Measurements from ENCODE around the gene TMIE.

DNA sequence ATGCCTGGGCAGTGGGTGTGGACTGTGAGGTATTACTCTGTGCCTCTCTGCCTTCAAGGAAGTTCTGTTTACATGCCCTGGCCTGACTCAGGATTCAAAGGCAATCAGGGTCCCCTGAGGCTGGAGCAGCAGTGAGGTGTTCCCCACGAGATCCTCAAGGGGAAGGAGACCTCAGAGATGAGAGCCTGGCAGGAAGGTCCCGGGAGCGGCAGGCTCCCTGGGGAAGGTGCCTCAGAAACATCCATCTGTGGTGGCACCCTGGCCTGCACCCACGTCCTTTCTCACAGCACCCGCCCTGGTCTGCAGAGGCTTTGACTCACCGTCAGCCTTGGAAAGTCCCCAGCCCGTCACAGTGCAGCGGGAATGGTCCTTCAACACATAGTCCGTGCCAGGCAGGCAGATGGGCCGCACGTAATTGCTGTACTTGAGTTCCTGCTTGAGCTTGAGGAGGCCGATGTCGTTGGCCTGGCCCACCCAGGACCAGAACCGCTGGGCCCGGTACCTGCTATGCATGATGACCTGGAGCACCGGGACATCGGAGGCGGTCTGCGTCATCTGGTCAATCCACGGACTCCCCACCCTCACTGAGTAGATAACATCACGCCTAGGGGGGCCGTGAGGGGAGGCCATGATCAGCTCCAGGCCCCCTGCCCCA is 12.8 kb downstream of the TMIE start:
- TF ChIP-seq POLR2A (IDR thresholded peaks at IDR 0.05): no peak
- TF ChIP-seq, protein P1, sequence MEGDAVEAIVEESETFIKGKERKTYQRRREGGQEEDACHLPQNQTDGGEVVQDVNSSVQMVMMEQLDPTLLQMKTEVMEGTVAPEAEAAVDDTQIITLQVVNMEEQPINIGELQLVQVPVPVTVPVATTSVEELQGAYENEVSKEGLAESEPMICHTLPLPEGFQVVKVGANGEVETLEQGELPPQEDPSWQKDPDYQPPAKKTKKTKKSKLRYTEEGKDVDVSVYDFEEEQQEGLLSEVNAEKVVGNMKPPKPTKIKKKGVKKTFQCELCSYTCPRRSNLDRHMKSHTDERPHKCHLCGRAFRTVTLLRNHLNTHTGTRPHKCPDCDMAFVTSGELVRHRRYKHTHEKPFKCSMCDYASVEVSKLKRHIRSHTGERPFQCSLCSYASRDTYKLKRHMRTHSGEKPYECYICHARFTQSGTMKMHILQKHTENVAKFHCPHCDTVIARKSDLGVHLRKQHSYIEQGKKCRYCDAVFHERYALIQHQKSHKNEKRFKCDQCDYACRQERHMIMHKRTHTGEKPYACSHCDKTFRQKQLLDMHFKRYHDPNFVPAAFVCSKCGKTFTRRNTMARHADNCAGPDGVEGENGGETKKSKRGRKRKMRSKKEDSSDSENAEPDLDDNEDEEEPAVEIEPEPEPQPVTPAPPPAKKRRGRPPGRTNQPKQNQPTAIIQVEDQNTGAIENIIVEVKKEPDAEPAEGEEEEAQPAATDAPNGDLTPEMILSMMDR (IDR thresholded peaks at IDR 0.05): no peak

Measured in uterus (tissue), 2 donors.